ENCODE results near the gene GARIN5A. TPM values are rescaled to one million over a fixed set of nuclear protein-coding genes. Genes with fewer than 3 reads are reported as not detected.

Gene GARIN5A
- total RNA-seq, 5 donors from 2014 or later (not counting 1 experiment from before 2014, with no cell fraction given) = 0.60 to 1.2 (median 0.67) TPM; not detected in 1

- Mint-ChIP-seq H3K27ac (no peak overlapping the region), H3K4me1 (peaks cover 14 to 25% (median 18%) of the 10 kb centered on the region in 3 donors), H3K36me3 (no peaks in the 10 kb centered on the region), H3K4me3 (no peak overlapping the region), H3K27me3 (peaks cover 0 to 12% of the 10 kb centered on the region in 2 donors), H3K9me3 (no peaks in the 10 kb centered on the region)
- H3K36me3 ChIP-seq (ENCODE audit: control insufficient read depth in 2 of 2, extremely low read depth in 1 of 2, insufficient read depth in 1 of 2, low read length in 1 of 2) = no peaks in the 10 kb centered on the region
- ATAC-seq (replicated peaks in 1 of 4) (no peak), DNase-seq (no peak)
- peaks cover 2 to 22% of the 10 kb centered on the region in 2 experiments for H3K4me1 ChIP-seq (ENCODE audit: control insufficient read depth in 1 of 2, extremely low read depth in 1 of 2, insufficient read depth in 2 of 2, low read length in 2 of 2)
- no peak overlapping the region for H3K4me3 ChIP-seq (ENCODE audit: control insufficient read depth in 1 of 2, extremely low read depth in 1 of 2, low read length in 1 of 2)
- ChIA-PET POLR2A (no interaction called here), CTCF (no interaction called here)
- H3K27me3 ChIP-seq (replicated peaks in 1 of 2; ENCODE audit: control insufficient read depth in 2 of 2, extremely low read depth in 1 of 2, insufficient read depth in 2 of 2, low read length in 1 of 2) = peaks cover 0 to 44% of the 10 kb centered on the region in 2 experiments
- 83% methylated on average over 8 of the region's 12 CpGs for WGBS (ENCODE audit: insufficient coverage)
- no peaks in the 10 kb centered on the region for H3K9me3 ChIP-seq
- H3K27ac ChIP-seq (ENCODE audit: low read length) = no peak overlapping the region
Measured at GRCh38 chr19:50512999-50513745, 36.5 kb upstream of the GARIN5A start.

DNA sequence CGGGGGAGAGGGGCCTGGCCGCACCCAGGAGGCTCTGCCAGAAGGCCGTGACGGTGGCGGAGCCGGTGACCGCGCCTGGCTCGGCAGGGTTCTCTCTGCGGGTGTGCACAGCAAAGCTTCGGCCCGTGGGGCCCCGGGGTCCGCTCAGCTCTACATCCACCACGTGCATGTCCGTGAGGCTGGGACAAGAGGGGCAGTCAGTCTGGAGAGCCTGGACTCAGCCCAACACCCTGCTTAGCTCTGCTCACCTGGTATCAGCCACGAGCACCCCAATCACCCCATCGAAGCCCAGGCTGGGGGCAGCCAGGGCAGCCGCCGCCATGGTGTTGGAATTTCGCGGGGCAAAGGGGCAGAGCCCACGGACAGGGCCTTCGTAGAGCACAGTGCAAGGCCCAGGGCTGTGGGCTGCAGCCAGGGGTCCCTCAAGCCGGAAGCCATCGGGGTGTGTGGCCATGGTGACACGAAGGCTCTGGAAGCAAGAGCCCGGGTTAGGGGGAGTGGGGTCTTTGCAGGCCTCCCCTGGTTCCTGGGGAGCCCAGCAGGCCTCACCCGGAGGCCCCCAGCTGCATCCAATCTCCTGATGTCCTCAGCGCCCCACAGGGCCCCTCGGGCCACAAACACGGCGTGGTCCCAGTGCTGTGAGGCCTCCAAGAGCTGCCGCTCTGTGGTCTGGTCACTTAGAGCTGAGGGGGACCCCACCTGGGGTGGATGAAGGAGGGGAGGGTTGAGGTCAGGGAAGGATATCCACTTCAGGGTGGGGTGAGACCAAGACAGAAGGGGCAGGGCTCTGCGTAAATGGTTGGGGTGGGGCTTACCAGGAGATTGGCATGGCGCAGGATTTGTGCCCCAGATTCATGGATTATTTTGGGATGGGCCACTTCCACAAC, 35.7 kb upstream of the GARIN5A start:
- H3K27ac ChIP-seq (ENCODE audit: low read length) = peak overlapping the region; percentile 98

GRCh38 chr19:50511069-50511822, 34.6 kb upstream of the GARIN5A start, which contains the start of gene JOSD2:
Gene JOSD2 (minus strand): TSS chr19:50511191. CDS start chr19:50510431, 760 bp downstream.
- 2% methylated on average over 68 of the region's 69 CpGs for WGBS (ENCODE audit: insufficient coverage)
- peak; percentile 92 to 99 (median 97) for DNase-seq
- Histone ChIP-seq H3K4me1 (ENCODE audit: control insufficient read depth in 1 of 2, extremely low read depth in 1 of 2, insufficient read depth in 2 of 2, low read length in 2 of 2) (peaks cover 2 to 22% of the 10 kb centered on the region in 2 experiments), H3K27me3 (replicated peaks in 1 of 2; ENCODE audit: control insufficient read depth in 2 of 2, extremely low read depth in 1 of 2, insufficient read depth in 2 of 2, low read length in 1 of 2) (peaks cover 0 to 38% of the 10 kb centered on the region in 2 experiments), H3K27ac (ENCODE audit: low read length) (peak within 1 kb of the TSS; percentile 98), H3K4me3 (ENCODE audit: control insufficient read depth in 1 of 2, extremely low read depth in 1 of 2, low read length in 1 of 2) (peak within 1 kb of the TSS; percentile 62 to 82), H3K9me3 (no peaks in the 10 kb centered on the region), H3K36me3 (ENCODE audit: control insufficient read depth in 2 of 2, extremely low read depth in 1 of 2, insufficient read depth in 1 of 2, low read length in 1 of 2) (no peaks in the 10 kb centered on the region)
- ATAC-seq (replicated peaks in 1 of 4) = peak; percentile 91 to 97 (median 95)
- peaks cover 0 to 12% of the 10 kb centered on the region in 2 donors for H3K27me3 Mint-ChIP-seq
- H3K9me3 Mint-ChIP-seq = no peaks in the 10 kb centered on the region
- H3K27ac Mint-ChIP-seq = peak within 1 kb of the TSS; percentile 95 to 98
- H3K4me1 Mint-ChIP-seq = peaks cover 14 to 25% (median 18%) of the 10 kb centered on the region in 3 donors
- peak within 1 kb of the TSS; percentile 72 to 92 (median 84) for H3K4me3 Mint-ChIP-seq
- CTCF ChIA-PET = interaction anchor here in 1 of 2 donors (0.6 to 1.0 kb wide), 3 partner anchors 17 to 182 kb away, joined by 3 read pairs; partner anchors contain the start of gene KCNC3
- POLR2A ChIA-PET = interaction anchor here in 1 of 2 donors (0.6 to 0.7 kb wide), 2 partner anchors 38 to 135 kb away, joined by 3 to 4 read pairs; no protein-coding TSS in a partner anchor
- no peaks in the 10 kb centered on the region for H3K36me3 Mint-ChIP-seq

More for the DNA sequence above, 35.7 kb upstream of the GARIN5A start:
- Histone ChIP-seq H3K36me3 (ENCODE audit: control insufficient read depth in 2 of 2, extremely low read depth in 1 of 2, insufficient read depth in 1 of 2, low read length in 1 of 2) (no peaks in the 10 kb centered on the region), H3K4me1 (ENCODE audit: control insufficient read depth in 1 of 2, extremely low read depth in 1 of 2, insufficient read depth in 2 of 2, low read length in 2 of 2) (peaks cover 2 to 22% of the 10 kb centered on the region in 2 experiments), H3K9me3 (no peaks in the 10 kb centered on the region), H3K4me3 (ENCODE audit: control insufficient read depth in 1 of 2, extremely low read depth in 1 of 2, low read length in 1 of 2) (peak overlapping the region in 1 of 2 donors; percentile 82), H3K27me3 (replicated peaks in 1 of 2; ENCODE audit: control insufficient read depth in 2 of 2, extremely low read depth in 1 of 2, insufficient read depth in 2 of 2, low read length in 1 of 2) (peaks cover 0 to 44% of the 10 kb centered on the region in 2 experiments)
- H3K27me3 Mint-ChIP-seq = peaks cover 0 to 12% of the 10 kb centered on the region in 2 donors
- DNase-seq (no peak), ATAC-seq (replicated peaks in 1 of 4) (no peak)
- no peaks in the 10 kb centered on the region for H3K9me3 Mint-ChIP-seq
- H3K4me3 Mint-ChIP-seq = peak overlapping the region in 1 of 3 donors; percentile 72
- no peaks in the 10 kb centered on the region for H3K36me3 Mint-ChIP-seq
- WGBS (ENCODE audit: insufficient coverage) = 97% methylated on average over 24 of the region's 36 CpGs
- ChIA-PET POLR2A (no interaction called here), CTCF (no interaction called here)
- H3K4me1 Mint-ChIP-seq = peaks cover 14 to 25% (median 18%) of the 10 kb centered on the region in 3 donors
- H3K27ac Mint-ChIP-seq = no peak overlapping the region

DNA sequence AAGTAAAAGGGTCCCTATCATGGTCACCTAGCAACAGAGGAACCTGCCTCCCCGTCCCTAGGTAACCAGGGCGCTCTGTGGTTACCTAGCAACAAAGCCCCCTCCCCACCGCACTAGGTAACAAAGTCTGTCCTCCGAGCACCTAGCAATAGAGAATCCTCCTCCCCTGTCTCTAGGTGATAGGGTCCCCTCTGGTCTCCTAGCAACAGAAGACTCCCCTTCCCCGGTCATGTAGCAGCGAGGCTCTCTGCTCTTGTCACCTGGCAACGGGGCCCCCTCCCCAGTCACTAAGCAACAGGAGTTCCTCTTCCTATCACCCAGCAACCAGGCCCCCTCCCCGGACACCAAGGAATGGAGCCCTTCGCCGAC, 34.0 kb upstream of the GARIN5A start:
- Histone ChIP-seq H3K4me3 (ENCODE audit: control insufficient read depth in 1 of 2, extremely low read depth in 1 of 2, low read length in 1 of 2) (peak overlapping the region; percentile 62 to 82), H3K9me3 (no peaks in the 10 kb centered on the region), H3K4me1 (ENCODE audit: control insufficient read depth in 1 of 2, extremely low read depth in 1 of 2, insufficient read depth in 2 of 2, low read length in 2 of 2) (peaks cover 2 to 22% of the 10 kb centered on the region in 2 experiments), H3K27ac (ENCODE audit: low read length) (peak overlapping the region; percentile 98), H3K27me3 (replicated peaks in 1 of 2; ENCODE audit: control insufficient read depth in 2 of 2, extremely low read depth in 1 of 2, insufficient read depth in 2 of 2, low read length in 1 of 2) (peaks cover 0 to 37% of the 10 kb centered on the region in 2 experiments), H3K36me3 (ENCODE audit: control insufficient read depth in 2 of 2, extremely low read depth in 1 of 2, insufficient read depth in 1 of 2, low read length in 1 of 2) (no peaks in the 10 kb centered on the region)
- H3K4me1 Mint-ChIP-seq = peaks cover 14 to 25% (median 18%) of the 10 kb centered on the region in 3 donors
- ChIA-PET POLR2A (interaction anchor here in 1 of 2 donors (0.6 kb wide), 1 partner anchor 135 kb away, joined by 3 read pairs; no protein-coding TSS in a partner anchor), CTCF (interaction anchor here in 1 of 2 donors (0.6 to 1.0 kb wide), 3 partner anchors 17 to 182 kb away, joined by 3 read pairs; partner anchors contain the start of gene KCNC3)
- ATAC-seq (replicated peaks in 1 of 4) (peak in 1 of 4 experiments; percentile 19), DNase-seq (no peak)
- peak overlapping the region; percentile 72 to 92 (median 84) for H3K4me3 Mint-ChIP-seq
- H3K27ac Mint-ChIP-seq = peak overlapping the region; percentile 95 to 98
- peaks cover 0 to 7% of the 10 kb centered on the region in 2 donors for H3K27me3 Mint-ChIP-seq
- no peaks in the 10 kb centered on the region for H3K9me3 Mint-ChIP-seq
- no peaks in the 10 kb centered on the region for H3K36me3 Mint-ChIP-seq
- 18% methylated on average over 10 of the region's 10 CpGs for WGBS (ENCODE audit: insufficient coverage)

DNA sequence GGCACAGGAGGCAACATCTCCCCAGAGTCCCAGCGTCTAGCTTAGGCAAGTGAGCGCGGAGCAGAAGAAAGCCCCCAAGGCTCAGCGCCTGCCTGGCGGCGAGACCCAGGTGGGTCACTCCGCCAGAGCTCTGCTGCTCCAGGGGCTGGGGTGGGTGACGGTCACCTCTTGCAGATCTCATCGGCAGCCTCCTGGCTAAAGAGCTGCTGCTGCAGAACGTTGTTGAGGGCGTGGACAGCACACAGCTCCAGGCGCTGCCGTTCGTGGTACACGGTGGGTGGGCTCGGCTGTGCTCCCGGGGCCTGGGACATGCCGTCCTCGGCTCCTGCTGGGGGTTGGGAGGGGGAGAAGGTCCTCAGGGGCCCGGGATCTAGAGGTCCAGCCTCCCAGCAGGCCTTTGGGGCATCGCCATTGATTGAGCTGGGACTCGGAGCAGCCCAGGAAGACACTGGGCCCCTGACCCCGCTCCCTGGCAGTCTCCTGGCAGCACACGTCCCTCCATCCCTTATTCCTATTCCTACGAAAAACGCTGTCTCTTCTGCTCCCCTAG, 33.5 kb upstream of the GARIN5A start:
- Histone ChIP-seq H3K4me3 (ENCODE audit: control insufficient read depth in 1 of 2, extremely low read depth in 1 of 2, low read length in 1 of 2) (peak overlapping the region; percentile 62 to 82), H3K27me3 (replicated peaks in 1 of 2; ENCODE audit: control insufficient read depth in 2 of 2, extremely low read depth in 1 of 2, insufficient read depth in 2 of 2, low read length in 1 of 2) (peaks cover 0 to 33% of the 10 kb centered on the region in 2 experiments), H3K9me3 (no peaks in the 10 kb centered on the region), H3K27ac (ENCODE audit: low read length) (peak overlapping the region; percentile 98), H3K4me1 (ENCODE audit: control insufficient read depth in 1 of 2, extremely low read depth in 1 of 2, insufficient read depth in 2 of 2, low read length in 2 of 2) (peaks cover 2 to 22% of the 10 kb centered on the region in 2 experiments), H3K36me3 (ENCODE audit: control insufficient read depth in 2 of 2, extremely low read depth in 1 of 2, insufficient read depth in 1 of 2, low read length in 1 of 2) (no peaks in the 10 kb centered on the region)
- Mint-ChIP-seq H3K4me3 (peak overlapping the region; percentile 72 to 92 (median 84)), H3K27ac (peak overlapping the region; percentile 95 to 98), H3K36me3 (no peaks in the 10 kb centered on the region), H3K9me3 (no peaks in the 10 kb centered on the region), H3K4me1 (peaks cover 14 to 25% (median 18%) of the 10 kb centered on the region in 3 donors), H3K27me3 (peaks cover 0 to 5% of the 10 kb centered on the region in 2 donors)
- ChIA-PET CTCF (no interaction called here), POLR2A (interaction anchor here in 1 of 2 donors (0.6 kb wide), 1 partner anchor 22 kb away, joined by 5 read pairs; no protein-coding TSS in a partner anchor)
- WGBS (ENCODE audit: insufficient coverage) = 91% methylated on average over 22 of the region's 26 CpGs
- ATAC-seq (replicated peaks in 1 of 4) (no peak), DNase-seq (no peak)
